AG04449 (cell line): ENCODE data around the gene TSPAN18.

Experiments used
- CTCF ChIA-PET: fragments of 350-600 bp; formaldehyde crosslinking; extraction: SDS; loops from one replicate; lab custom pipeline; 2021; ENCODE audit warnings: antibody characterized with exemption; lab: Yijun Ruan, JAX
- POLR2A ChIA-PET: fragments of 400-600, 350-600 bp; formaldehyde crosslinking; extraction: SDS; loops from one replicate; lab custom pipeline; 2020; ENCODE audit warnings: antibody characterized with exemption, inconsistent platforms; lab: Yijun Ruan, JAX
- DNase-seq: peaks from one replicate; pipeline ENCODE4 v3.0.0-alpha.2; 2010; ENCODE audit warnings: low read depth, low spot score
- H3K4me3 ChIP-seq: 2 replicates; pipeline ENCODE4 v1.5.1; 2011; ENCODE audit warnings: low read depth, mild to moderate bottlenecking, control low read depth, low read length
- TF ChIP-seq, protein P1 (sequence below): IDR thresholded peaks from one replicate; pipeline ENCODE4 v1.5.1; 2011; ENCODE audit warnings: mild to moderate bottlenecking, moderate library complexity, low read length, control low read depth, inconsistent platforms; ENCODE audit not compliant: insufficient read depth; ENCODE audit errors: missing control alignments

The TSPAN18 gene

DNA sequence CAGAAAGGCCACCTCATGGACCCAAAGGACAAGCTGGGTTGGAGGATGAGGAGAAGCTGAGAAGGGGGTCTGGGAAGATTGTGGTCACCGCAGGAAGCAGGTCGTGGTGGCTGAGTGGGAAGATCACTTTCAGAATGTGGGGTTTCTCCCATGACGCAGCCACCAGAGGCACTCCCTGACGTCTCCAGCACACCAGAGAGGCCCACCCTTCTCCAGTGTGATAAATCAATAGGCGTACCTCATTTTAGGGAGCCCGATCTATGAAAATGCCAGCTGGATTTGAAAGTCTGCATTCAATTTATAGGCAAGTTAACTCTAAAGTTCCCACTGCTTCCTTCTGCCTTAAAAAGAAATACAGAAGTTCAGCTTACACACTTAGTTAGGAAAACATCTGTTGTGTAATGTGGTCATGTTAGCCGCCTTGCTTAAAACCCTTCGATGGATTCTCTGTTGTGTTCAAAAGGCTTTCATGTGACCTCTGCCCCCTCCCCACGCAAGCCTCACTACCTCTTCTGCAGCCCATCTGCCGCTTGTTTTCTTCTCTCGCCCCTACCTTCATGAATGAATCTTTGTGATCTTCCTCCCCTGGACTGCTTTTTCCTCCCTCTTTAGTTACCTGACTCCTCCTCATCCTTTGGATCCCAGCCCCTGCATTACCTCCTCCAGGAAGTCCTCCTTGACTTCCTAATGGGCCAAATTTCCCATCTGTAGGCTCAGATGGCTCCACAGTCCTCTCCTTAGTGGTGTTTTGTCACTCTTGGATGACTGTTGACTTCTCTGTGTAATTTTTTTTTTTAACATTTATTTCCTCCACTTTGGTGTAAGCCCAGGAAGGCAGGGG is 10.7 kb downstream of the TSPAN18 start:
- POLR2A ChIA-PET: no interaction called here
- CTCF ChIA-PET: interaction anchor here (0.9 to 2.6 kb wide), 8 partner anchors 9 to 181 kb away, joined by 3 to 7 read pairs (median 4); no protein-coding TSS in a partner anchor
- no peak for DNase-seq
- no peak overlapping the region for H3K4me3 ChIP-seq
- TF ChIP-seq, protein P1, sequence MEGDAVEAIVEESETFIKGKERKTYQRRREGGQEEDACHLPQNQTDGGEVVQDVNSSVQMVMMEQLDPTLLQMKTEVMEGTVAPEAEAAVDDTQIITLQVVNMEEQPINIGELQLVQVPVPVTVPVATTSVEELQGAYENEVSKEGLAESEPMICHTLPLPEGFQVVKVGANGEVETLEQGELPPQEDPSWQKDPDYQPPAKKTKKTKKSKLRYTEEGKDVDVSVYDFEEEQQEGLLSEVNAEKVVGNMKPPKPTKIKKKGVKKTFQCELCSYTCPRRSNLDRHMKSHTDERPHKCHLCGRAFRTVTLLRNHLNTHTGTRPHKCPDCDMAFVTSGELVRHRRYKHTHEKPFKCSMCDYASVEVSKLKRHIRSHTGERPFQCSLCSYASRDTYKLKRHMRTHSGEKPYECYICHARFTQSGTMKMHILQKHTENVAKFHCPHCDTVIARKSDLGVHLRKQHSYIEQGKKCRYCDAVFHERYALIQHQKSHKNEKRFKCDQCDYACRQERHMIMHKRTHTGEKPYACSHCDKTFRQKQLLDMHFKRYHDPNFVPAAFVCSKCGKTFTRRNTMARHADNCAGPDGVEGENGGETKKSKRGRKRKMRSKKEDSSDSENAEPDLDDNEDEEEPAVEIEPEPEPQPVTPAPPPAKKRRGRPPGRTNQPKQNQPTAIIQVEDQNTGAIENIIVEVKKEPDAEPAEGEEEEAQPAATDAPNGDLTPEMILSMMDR: no peak

DNA sequence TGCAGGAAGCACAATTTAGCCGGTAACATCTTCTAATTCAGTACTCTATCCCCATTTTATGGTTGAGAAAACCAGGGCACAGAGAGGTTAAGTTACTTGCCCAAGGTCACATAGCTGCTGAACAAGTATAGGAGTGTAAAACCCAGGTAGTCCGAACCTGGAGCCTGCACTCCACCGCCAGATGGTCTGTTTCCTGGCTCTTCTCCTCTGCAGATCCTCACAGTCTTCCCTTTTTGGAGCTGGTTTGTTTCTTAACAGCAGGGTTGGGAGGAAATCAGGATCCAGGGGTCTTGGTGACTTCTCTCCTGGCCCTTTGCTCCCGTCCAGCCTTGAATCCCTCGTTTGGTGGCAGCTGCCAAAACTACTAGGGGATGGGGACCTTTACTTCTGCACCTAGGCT is 12.0 kb downstream of the TSPAN18 start:
- TF ChIP-seq, protein P1: no peak
- ChIA-PET POLR2A (no interaction called here), CTCF (interaction anchor here (0.9 to 2.6 kb wide), 5 partner anchors 8 to 182 kb away, joined by 3 to 6 read pairs (median 5); no protein-coding TSS in a partner anchor)
- DNase-seq: no peak
- H3K4me3 ChIP-seq: no peak overlapping the region

DNA sequence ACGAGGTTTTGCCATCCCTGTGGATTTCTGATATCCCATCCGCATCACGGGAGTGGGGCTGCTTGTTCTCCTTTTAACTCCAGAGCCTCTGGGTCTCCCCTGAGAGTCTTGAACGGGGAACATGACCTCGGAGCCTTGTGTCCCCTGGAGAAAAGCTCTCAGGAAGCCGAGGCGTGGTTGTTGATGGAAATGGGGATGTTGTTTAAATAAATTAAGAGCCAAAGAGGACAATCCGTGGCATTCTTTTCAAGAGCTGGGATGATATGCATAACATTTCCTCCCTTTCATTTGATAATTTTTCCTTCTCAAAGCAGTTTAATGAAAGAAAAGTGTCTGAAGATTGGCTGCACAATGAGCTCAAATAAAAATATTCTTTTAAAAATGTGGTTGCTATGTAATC is 14.2 kb downstream of the TSPAN18 start:
- no peak for DNase-seq
- ChIA-PET CTCF (interaction anchor here (0.9 kb wide), 1 partner anchor 154 kb away, joined by 4 read pairs; no protein-coding TSS in a partner anchor), POLR2A (no interaction called here)
- H3K4me3 ChIP-seq: no peak overlapping the region
- TF ChIP-seq, protein P1: no peak

DNA sequence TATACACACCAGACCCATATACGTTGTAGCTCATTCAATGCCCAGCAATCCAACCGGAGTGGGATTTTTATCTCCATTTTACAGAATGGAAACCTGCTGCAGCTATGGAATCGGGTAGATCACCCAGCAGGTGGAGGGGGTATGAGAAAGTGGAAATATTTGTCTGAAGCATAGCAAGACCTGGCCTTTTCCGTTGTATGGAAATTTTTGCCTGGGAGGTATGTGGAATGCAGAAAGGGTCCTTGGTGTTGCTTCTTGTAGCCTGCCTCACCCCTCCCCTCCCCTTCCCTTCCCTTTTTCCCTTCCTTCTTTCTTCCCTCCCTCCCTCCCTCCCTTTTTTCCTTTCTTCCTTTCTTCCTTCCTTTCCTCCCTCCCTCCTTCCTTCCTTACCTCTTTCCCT is 15.2 kb downstream of the TSPAN18 start:
- DNase-seq: no peak
- POLR2A ChIA-PET: no interaction called here

DNA sequence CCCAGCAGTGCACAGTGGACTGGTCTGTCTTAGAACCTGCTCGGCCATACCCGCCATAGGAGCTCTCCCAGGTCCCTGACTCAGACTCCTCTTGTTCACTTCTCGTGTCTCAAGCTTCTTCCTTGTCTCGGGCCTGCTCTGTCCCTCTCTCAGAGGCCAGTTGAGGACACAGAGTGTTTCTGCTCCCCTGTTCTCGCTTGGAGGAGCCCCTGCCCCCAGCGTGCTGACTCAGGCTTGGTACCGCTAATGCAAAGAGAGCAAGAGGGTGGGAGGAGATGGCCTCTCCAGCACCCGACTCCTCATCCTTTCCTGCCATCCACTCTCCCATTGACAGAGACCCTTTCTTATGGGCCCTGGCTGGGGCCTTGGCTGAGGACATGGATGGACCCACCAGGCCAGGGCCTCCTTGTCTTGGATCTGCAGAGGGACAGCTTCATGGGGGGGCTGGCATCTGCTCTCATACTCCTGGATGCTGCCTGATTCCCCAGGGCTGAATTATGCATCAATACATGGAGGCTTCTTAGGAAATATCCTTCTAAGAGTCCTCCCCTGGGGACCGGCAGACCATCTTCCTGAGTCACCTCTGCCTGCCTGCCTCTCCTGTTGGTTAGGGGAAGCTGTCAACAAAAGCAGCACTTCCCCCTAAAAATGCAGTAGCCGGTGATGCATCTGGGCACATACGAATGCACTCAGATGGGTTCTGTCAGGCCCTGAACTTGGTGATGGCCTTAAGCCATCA is 15.9 kb downstream of the TSPAN18 start:
- TF ChIP-seq, protein P1: no peak
- DNase-seq: no peak
- ChIA-PET POLR2A (no interaction called here), CTCF (interaction anchor here (1.2 kb wide), 1 partner anchor 11 kb away, joined by 3 read pairs; no protein-coding TSS in a partner anchor)
- no peak overlapping the region for H3K4me3 ChIP-seq

More for the DNA sequence above, 15.2 kb downstream of the TSPAN18 start:
- H3K4me3 ChIP-seq: no peak overlapping the region
- TF ChIP-seq, protein P1: no peak
- CTCF ChIA-PET: interaction anchor here (1.2 kb wide), 1 partner anchor 10 kb away, joined by 3 read pairs; no protein-coding TSS in a partner anchor

DNA sequence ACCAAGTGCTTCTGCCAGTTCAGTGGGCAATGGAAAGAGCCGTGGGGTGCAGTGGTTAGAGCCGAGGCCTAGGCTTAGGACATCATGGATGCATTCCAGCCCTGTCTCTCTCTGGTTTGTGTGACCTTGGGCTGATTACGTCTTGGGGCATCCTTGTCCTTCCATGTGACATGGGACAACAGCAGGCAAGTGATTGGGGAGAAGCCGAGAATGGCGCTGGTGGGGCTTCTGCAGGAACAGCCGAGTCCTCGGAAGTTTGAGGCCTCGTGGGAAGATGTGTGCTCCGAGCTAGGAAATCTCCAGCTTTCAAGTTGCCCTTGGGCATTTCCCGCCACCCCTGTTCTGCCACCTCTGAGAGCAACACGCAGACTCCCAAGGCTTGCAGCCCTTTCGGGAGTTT is 16.6 kb downstream of the TSPAN18 start:
- no peak for DNase-seq
- CTCF ChIA-PET: interaction anchor here (1.1 to 1.2 kb wide), 2 partner anchors 12 to 180 kb away, joined by 3 to 4 read pairs; no protein-coding TSS in a partner anchor
- POLR2A ChIA-PET: no interaction called here
- TF ChIP-seq, protein P1: no peak
- H3K4me3 ChIP-seq: no peak overlapping the region
